GM12801 (cell line): ENCODE measurements around the gene TGM2.

Experiments used
- CTCF ChIP-seq: IDR thresholded peaks from one replicate; pipeline ENCODE4 v1.5.1; 2011; ENCODE audit warnings: control low read depth; ENCODE audit not compliant: insufficient read length; ENCODE audit errors: extremely low read depth

Gene TGM2

GRCh38 chr20:38106461-38106860 lies 58.6 kb downstream of the TGM2 start:
- no peak for TF ChIP-seq CTCF

- no peak for TF ChIP-seq CTCF
Measured at GRCh38 chr20:38104285-38104684, 60.8 kb downstream of the TGM2 start.

GRCh38 chr20:38098952-38099351 lies 66.1 kb downstream of the TGM2 start:
- TF ChIP-seq CTCF, result no peak

GRCh38 chr20:38095017-38095686 lies 69.9 kb downstream of the TGM2 start:
- no peak for TF ChIP-seq CTCF

- no peak for TF ChIP-seq CTCF
Measured at GRCh38 chr20:38094373-38094891, 70.6 kb downstream of the TGM2 start.

- no peak for TF ChIP-seq CTCF
Measured at GRCh38 chr20:38093641-38094077, 71.4 kb downstream of the TGM2 start.

GRCh38 chr20:38092915-38093314 lies 72.2 kb downstream of the TGM2 start:
- TF ChIP-seq CTCF, result no peak
